Skeletal muscle cell (primary cell): ENCODE results near the gene GADL1.

Source experiments
- DNase-seq: peaks from one replicate; pipeline ENCODE4 v3.0.0-alpha.2; 2010; ENCODE audit warnings: low read depth
- H3K4me3 ChIP-seq: 2 replicates; pipeline ENCODE4 v1.5.1; 2011; ENCODE audit warnings: low read depth, mild to moderate bottlenecking, control low read depth, low read length, moderate library complexity

The GADL1 gene

DNA sequence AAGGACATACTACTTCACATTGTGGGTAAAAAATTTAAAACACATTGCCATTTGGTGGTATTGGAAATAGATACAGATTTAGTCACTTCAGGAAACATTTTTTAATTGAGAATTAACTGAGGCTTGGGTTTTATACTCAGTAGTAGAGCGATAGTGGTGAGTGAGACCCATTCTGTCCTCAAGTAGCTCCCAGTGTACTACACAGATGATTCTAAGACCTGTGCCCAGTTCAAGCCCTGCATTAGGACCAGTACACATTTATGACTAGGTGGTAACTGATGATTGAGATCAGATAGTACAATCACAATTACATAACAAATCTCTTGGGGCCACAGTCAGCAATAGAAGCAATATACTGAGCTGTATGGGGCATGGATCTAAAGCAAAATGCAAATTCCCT is 67.4 kb downstream of the GADL1 start:
- DNase-seq: no peak

DNA sequence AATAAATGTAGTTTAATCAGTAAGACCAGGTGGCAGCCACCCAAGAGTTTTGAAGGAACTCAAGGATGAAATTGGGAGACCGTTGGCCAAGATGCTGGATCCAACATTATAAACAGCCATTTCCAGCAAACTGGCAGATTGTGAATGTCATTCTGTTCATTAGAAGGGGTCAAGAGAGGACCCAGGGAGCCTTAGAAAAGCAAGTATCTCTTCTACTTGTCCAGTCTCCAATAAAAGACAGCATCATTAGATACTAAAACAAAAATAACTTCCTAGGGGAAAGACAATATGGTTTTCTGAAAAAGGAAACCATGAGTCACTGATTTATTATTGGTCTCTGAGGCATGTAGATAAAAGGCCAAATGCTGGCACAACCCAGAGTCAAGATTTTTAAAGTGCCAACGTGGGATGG is 67.9 kb downstream of the GADL1 start:
- no peak overlapping the region for H3K4me3 ChIP-seq
- no peak for DNase-seq

More for the DNA sequence above, 67.4 kb downstream of the GADL1 start:
- H3K4me3 ChIP-seq: no peak overlapping the region

- no peak overlapping the region for H3K4me3 ChIP-seq
- no peak for DNase-seq
Observed at GRCh38 chr3:30819067-30819798, 75.2 kb downstream of the GADL1 start.

GRCh38 chr3:30813734-30814133 is 80.7 kb downstream of the GADL1 start:
- H3K4me3 ChIP-seq: no peak overlapping the region
- no peak for DNase-seq

DNA sequence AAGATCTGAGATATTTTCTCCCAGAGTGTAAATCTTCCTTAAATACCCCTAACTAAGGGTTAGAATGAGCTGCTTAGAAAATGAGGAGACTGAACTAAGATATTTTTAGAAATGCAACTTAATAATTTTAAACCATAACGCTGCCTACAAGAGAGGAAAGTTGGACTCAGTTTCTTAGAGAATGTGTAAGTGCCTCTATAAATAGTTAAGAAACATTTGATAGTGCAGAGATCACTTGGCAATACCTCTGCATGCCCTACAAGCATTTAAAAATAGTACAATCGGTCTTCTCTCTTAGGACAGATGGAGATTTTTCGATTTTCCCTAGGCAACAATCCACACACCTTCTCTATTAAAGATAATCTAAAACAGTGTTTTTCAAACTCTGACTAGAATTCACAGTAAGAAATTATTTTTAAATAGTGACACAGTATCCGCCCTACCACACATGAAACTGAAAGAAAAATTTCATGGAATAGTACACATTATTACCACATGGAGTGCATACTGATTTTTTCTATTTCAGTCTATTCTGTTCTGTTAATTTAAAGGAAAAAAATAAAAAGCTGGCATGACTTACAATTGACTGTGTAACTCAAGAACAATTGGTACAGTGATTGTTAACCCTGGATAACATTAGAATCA is 83.2 kb downstream of the GADL1 start:
- no peak for DNase-seq
- no peak overlapping the region for H3K4me3 ChIP-seq

DNA sequence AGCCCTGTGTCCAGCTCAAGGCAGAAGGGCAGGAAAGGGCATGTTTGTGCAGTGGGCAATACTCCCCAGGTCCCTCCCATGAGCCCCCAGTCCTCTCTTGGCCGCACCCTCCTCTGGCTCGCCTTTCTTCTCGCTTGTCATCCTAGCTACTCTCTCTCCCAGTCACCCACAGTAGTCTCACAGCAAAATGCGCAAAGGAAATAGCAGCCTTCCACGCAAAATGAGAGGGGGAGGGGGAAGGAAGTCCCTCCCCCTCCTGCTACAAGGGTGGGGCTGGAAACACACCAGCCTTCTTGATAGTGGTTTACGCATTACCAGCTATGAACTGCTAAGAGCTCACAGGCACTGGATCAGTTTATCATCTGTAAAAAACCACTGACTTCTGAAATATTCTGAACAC is 83.8 kb downstream of the GADL1 start:
- no peak for DNase-seq
- no peak overlapping the region for H3K4me3 ChIP-seq

GRCh38 chr3:30805695-30806094 is 88.8 kb downstream of the GADL1 start:
- DNase-seq: no peak
- H3K4me3 ChIP-seq: no peak overlapping the region

DNA sequence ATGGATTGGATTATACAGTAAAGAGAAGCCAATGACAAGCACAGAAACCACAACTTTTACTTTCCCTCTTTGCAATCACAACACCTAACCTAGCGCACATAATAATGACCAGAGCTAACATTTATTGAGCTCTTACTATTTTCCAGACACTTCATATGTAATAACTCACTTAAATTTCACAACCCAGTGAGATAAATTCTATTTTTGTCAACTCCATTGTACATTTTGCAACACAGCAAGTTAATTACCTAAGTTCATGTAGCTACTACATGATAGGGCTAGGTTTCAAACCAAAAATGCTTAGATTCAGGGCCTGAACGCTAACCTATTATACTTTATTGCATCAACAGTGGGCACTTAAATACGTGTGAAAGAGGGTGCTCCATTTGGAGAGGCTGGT is 89.5 kb downstream of the GADL1 start:
- no peak overlapping the region for H3K4me3 ChIP-seq
- no peak for DNase-seq

GRCh38 chr3:30795176-30795575 is 99.3 kb downstream of the GADL1 start:
- DNase-seq: no peak
- no peak overlapping the region for H3K4me3 ChIP-seq

- no peak for DNase-seq
- H3K4me3 ChIP-seq: no peak overlapping the region
Observed at GRCh38 chr3:30793740-30794139, 100.7 kb downstream of the GADL1 start.

GRCh38 chr3:30790150-30790549 is 104.3 kb downstream of the GADL1 start:
- no peak for DNase-seq
- no peak overlapping the region for H3K4me3 ChIP-seq

DNA sequence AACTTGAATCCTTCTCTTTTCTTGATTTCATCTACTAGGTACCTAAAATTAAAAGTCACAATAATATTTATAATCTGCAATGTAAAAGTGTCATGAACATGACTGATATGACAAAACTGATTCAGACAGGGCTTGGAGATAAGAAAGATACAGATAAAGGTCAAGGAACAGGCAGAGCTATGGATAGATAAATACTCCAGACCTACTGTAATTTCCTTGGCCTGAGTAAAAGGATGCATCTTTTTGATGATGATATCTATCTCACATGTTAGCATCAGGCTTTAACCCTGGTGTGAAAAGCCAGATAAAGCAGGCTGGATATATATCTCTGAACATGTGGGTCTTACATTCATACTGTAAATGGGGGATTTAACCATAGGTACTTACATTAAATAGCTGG is 108.1 kb downstream of the GADL1 start:
- H3K4me3 ChIP-seq: no peak overlapping the region
- DNase-seq: no peak

DNA sequence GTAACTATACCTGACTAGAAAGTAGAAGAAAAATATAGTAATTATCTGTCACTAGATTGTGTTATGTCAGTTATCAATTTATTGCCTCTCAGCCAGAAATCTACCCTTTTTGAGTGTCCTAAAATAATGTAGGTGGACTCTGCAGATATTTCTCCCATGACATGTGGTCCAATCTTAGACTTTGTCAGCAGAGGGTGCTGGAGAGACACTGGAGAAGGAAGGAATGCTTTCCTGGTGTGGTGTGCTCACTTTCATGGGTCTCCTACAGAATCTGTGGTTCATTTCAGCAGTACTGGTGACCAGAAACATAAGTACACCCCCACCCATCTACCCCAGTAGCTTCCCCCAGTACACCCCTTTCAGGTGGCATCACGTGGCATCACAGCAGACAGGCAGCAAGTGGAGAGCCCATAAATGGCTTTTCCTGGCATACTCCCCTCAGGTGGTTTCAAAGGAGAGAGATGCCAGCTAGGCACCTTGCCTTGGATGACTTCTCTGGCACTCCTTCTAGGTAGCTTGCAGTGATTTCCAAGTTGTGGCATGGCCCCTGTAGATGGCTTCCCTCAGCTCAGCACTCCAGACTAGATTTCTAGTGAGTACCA is 114.7 kb downstream of the GADL1 start:
- no peak for DNase-seq
- H3K4me3 ChIP-seq: no peak overlapping the region

GRCh38 chr3:30778933-30779332 is 115.5 kb downstream of the GADL1 start:
- DNase-seq: no peak
- H3K4me3 ChIP-seq: no peak overlapping the region

- H3K4me3 ChIP-seq: no peak overlapping the region
- no peak for DNase-seq
Observed at GRCh38 chr3:30777426-30778113, 116.9 kb downstream of the GADL1 start.

DNA sequence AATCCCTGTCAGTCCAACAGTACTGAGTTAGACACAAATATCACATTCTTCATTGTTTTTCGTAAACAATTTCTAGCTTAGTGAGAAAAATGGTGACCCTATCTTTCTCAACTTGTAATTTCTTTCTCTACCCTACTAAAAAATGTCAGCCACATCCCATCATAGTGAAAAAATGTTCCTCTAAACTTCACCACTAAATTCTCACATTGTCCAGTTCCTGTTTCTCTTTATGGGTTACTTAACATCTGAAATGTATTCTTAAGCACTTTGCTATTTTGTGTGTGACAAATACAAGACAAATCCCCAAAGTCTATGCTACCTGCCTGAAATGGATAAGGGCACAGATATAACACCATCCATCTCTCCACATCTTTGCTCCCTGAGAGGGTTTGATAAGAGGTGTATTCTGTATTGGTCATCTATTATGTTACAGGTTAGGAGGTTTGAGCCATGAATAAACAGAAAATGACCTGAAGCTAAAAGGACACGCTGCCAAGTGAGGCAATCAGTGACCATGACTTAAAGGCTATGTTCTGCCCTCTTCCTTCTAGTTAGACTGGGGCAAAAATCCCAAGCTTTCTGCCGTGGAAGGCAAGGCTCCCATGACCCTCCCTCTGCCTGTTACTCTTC is 118.2 kb downstream of the GADL1 start:
- no peak for DNase-seq
- no peak overlapping the region for H3K4me3 ChIP-seq

DNA sequence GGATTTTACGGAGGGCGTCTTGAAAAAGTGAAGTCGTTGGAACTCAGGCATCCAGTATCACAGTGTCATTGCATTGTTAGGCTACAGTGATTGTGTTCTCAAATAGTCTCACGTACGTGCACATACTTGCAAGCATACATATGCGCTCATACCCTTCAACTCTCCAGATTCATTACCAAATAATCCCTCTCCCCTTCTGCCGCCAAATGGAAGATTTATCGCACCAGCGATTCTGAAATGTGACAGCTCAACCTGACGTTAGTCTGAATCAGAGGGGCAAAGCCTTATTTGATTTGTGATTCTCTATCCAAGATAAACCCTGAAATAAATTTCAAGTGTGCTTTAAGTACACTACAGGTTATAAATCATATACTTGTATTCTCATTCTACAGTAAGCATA is 119.4 kb downstream of the GADL1 start:
- DNase-seq: no peak
- no peak overlapping the region for H3K4me3 ChIP-seq

DNA sequence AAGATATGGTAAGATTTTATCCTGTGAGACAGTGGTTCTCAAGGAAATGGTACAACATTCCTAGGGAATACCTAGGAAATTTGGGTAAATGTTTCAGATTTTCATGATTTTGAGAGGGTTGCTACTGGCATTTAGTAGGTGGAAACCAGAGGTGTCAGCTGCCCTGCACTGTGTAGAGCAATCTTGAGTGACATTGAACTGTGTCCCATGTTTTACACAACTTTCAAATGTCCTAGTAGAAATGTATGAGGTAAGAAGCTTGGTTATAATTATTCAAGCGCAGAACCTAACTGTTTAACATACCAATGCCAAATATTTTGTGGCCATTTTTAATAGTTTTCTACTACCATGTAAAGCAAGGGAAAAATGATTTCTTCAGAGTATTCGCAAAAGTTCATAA is 120.4 kb downstream of the GADL1 start:
- no peak overlapping the region for H3K4me3 ChIP-seq

GRCh38 chr3:30770387-30770786 is 124.1 kb downstream of the GADL1 start:
- peak; percentile 84 for DNase-seq

More for the DNA sequence above, 120.4 kb downstream of the GADL1 start:
- no peak for DNase-seq

More at GRCh38 chr3:30770387-30770786, 124.1 kb downstream of the GADL1 start:
- no peak overlapping the region for H3K4me3 ChIP-seq
